Endometrial microvascular endothelial cells (primary cell): Measurements from ENCODE around the gene DVL1. TPM values are rescaled to one million over a fixed set of nuclear protein-coding genes. Genes with fewer than 3 reads are reported as not detected.

Experiments
- in situ Hi-C: cut with HindIII; loops from 2 replicates; pipeline ENCODE4 v1.10.0; 2017; ENCODE audit warnings: low sequenced_read_pairs, low pct_unique_long_range_greater_than_20kb; ENCODE audit errors: inconsistent ontology term
- total RNA-seq: library from RNA; depleted of rRNA; stranded (reverse); fragments of >200 nt; gene quantifications from one replicate; pipeline ENCODE4 v1.2.3, GENCODE V29; 2015; ENCODE audit errors: inconsistent ontology term

Gene DVL1
- total RNA-seq, 1 donor from 2014 or later = 41.8 TPM

DNA sequence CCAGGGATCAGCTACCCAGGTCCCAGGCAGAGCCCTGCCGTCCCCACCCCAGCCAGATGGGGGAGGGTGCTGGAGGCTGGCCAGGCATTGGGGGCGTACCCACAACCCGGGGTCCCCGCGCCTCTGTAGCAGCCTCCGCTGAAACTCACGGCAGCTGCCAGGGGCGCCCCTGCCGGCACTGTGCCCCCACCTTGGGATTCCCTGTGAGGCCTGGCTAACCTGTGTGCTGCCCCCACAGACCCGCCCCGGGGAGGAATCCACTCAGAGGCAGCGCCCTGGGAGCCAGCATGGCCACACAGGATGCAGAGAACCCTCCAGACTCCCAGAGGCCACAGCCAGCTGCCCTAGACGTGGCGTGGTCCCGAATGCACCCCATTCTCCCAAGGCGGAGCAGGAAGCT is 3.8 kb downstream of the DVL1 start:
- in situ Hi-C loops = no loop called here

DNA sequence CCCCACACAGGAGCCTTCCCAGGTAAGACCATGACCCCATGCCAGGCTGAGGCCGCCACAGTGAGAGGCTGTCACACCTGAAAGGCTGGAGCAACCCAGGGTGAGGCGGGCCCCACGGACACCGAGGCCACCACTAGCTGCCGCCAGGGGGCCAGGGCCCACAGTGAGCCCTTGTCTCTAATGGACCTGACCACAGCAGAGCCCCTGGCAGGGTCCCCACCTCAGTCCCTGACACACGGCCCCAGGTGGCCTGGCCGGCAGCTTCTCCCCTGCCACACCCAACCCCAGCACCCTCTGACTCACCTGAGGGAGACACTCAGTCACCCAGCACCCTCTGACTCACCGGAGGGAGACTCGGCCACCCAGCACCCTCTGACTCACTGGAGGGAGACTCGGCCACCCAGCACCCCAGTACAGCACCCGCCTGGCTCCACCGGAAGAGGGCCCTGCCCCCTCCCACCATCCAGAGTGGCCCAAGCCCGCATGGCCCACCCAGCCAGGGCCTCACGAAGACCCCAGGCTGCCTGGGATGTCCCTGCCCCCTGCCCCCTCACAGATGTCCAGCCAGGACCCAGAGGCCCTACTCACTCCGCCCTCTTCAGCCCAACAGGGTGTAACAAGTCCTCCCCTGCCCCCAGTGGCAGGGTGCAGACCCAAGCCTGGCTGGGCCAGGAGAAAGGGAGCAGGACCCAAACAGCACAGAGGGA is 4.4 kb downstream of the DVL1 start:
- in situ Hi-C loops = no loop called here

DNA sequence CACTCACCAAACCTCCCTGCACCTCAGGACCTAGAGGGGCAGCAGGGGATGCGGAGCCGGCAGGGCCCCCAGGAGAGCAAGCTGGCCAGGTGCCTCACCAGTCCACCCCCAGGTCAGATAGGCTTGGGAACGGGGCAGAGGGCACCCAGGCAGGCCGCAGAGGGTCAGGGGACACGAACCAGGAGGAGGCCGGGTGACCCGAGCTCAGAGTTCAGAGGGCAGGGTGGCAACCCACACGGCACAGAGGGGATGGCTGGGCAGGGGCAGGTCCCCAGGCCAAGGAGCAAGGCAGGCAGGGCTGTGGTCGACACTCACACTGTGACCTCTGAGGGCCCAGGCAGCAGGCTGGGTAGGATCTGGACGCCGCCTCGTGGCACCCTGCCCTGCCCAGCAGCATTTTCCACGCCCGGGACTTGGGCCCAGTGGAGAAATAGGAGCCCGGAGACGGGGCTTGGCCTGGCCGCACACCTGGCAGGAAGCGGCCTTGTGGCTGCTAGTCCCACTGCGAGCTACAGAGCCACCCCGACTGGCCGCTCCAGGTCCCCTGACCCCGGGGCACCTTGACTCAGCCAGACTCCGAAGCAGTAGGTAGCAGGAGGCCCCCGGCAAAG is 5.3 kb downstream of the DVL1 start:
- in situ Hi-C loops = no loop called here

DNA sequence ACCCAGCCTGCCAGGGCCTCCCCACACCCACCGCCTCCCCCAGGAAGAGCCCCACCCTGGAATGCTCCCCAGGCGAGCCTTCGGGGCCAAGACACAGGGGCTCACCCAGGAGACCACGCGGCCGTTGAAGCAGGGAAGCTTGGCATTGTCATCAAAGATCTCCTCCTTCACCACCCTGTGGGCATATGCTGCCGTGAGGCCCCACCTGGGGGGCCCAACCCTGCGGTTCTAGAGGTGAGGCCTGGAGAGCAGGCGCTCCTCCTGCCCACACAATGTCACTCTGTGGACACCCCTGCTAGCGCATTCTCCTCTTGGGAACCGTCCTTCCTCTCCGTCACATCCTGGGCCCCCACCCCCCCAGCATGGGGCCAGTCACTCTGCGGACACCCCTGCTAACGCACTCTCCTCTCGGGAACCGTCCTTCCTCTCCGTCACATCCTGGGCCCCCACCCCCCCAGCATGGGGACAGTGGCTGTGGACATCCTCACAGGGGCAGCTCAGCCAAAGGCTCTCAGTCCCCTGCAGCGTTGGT is 6.6 kb downstream of the DVL1 start:
- in situ Hi-C loops = no loop called here

DNA sequence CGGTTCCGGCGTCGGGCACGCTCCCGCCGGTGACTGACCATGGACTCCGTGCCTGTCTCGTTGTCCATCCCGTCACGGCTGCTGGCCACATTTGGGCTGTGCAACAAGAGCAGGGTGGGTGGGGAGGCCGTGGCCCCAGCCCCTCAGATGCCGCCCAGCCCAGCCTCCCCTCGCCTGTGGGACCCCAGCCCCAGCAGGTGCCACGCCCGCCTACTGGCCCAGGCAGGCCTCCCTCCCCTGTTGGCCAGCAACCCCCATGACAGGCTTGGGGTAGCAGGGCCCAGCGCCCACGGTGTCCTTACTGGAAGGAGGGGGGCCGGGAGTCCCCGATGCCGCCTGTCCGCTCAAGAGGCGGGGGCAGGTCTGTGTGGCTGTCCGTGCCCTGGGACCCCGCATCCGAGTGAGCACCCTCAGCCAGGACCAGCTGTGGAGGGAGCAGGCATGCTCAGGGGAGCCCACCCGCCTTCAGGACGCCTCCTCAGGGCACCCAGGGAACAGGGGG is 7.1 kb downstream of the DVL1 start:
- in situ Hi-C loops = no loop called here

DNA sequence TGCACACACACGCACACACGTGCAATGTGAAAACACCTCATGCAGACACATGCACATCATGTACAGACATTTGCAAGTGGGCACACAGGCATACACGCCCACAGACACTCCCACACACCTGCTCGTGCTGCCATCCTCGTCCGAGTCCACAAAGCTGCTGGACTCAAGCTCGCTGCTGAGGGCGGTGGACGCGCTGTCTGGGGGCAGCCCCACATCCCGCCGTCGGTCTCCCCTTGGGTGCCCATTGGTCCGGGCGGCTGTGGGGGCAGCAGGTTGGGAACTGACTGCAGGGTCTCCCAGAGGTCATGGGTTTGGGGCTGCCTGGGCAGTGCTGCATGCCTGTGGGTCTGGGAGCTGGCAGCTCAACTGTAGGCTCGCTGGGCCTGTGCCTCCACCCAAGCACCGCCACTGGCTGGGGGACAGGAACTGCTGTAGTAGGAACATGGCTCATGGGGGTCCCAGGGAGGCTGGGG is 7.6 kb downstream of the DVL1 start:
- in situ Hi-C loops = no loop called here

DNA sequence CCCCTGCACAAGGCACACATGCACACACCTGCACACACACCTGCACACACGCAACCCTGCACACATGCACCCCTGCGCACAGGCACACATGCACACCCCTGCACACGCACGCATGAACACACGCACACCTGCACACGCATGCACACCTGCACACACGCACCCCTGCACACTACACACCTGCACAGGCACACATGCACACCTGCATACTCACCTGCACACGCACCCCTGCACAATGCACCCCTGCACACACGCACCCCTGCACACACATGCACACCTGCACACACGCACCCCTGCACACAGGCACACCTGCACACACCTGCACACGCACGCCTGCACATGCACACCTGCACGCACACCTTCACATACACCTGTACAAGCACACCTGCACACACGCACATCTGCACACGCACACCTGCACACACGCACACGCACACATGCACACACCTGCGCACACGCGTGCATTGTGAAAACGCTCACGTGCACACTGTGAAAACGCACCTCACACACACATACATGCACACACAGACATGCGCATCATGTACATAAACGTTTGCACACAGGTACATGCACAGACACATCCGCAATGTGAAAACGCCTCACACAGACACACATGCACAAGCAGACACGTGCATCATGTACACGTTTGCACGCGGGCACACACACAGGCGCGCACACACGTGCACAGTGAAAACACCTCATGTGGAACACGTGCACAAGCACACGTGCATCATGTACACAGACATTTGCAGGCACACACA is 8.2 kb downstream of the DVL1 start:
- in situ Hi-C loops = no loop called here

DNA sequence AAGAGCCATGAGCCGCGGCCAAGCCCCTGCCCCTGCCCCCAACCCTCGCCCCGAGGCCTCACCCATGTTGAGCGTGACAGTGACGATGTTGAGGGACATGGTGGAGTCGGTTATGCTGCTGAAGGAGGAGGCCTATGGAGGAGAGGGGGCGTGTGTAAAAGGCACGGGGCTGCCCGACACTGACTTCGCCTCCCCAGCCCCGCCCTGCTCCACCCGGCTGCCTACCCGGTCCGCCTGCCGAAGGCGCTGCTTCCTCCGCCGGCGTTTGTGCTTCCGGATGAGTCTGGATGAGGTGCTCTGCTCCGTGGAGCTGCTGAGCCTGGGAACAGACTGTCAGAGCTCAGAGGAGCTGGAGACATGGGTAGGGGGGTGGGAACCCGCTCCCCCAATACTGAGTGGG is 9.0 kb downstream of the DVL1 start:
- in situ Hi-C loops = no loop called here

DNA sequence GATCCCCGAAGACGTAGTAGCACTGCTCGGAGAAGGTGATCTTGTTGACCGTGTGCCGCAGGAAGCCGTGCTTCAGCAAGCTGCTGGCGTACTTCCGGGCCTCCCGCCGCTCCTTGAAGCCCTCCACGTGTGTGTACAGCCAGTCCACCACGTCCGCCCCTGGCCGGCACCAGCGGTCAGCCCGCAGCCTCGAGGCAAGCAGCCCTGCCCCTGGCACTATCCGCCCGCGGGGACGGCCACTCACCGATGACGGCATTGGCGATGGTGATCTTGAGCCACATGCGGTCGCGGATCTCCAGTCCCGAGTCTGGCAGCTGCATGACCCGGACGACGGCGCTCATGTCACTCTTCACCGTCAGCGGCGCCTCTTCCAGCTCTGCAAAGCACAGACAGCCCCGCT is 10.9 kb downstream of the DVL1 start:
- in situ Hi-C loops = no loop called here

DNA sequence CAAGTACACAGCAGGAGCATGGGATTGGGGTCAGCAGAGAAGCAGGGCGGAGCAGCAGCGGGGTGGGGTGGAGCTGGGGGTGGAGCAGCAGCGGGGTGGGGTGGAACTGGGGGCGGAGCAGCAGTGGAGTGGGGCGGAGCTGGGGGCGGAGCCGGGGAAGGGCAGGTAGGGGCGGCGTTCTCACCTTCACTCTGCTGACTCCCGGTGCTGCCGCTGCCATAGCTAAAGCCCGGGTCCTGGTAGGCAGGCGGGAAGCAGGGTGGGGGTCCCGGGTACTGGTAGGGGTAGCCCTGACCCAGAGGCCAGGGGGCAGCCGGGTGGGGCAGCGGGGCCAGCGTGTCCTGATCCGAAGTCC is 11.4 kb downstream of the DVL1 start:
- in situ Hi-C loops = no loop called here

DNA sequence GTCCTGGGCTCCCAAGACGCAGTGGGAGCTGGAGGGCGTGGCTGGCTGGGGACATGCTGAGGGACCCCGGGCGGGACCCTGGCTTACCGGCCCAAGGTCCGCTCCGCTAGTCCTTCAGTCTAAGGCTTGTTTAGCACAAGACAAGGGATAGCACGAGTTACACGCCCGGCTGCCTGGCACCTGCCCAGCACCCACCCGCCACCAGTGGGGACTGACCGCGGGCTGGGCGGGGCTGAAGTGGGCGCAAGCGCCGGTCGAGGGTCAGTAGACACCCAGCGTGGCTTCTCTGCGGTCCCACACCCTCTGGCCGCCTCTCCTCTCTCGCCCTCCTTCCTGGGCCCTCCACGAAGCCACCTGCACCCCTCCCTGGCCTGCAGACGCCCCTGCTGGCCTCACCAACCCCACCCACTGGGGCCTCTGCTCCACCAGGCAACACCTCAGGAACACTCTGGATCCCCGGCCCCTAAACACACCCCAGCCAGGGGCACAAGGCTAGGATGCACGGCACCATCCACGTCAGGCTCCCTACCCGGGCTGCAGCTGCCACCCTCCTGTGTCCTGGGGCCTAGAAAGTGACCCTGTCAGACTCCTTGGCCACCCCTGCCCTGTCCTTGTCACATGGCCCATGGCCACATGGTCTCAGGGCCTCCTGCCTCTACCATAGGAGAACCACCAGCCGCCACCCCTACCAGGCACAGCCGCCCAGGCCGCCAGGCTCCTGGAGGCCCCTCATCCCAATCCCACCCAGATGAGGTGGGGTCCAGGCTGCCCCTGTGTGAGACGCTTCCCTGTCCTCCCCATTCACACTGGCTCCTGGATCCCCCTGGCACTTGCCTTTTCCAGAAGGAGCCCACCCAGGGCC is 12.1 kb downstream of the DVL1 start:
- in situ Hi-C loops = no loop called here

DNA sequence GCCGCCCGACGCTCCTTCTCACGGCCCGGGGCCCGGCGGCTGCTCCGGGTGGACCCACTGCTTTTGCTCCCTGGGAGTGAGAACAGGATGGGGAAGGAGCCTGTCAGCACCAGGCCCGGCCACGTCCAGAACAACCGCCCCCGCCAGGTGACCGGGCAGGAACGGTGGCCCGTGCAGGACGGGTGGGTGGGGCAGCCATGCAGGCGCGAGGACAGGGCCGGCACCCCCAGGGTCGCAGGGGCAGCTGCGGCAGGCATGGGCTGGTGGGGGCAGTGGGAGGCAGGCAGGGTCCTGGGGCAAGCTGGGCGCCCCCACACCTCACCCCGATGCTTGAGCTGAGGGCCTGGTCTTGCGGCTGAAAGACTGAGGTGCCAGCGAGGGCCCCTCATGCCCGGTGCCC is 12.8 kb downstream of the DVL1 start:
- in situ Hi-C loops = no loop called here

DNA sequence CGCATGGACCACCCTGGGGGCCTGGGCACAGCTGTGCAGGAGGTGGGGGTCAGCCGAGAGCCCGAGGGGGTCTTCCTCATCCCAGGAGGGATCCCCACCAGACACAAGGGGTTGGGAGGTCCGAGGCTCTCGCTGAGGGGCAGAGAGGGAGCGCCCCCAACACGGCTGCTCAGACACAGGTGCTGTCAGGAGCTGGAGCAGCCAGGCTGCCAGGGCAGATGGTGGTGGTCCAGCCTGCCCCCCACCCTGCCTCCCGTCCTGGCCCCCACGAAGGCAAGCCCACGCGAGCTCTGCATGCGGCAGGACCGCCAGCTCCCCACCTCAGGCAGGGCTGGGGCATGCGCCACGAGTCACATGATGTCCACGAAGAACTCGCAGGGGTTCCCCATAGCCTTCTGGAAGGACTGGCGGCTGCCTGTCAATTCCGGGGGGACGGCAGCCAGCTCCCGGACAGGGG is 13.4 kb downstream of the DVL1 start:
- in situ Hi-C loops = no loop called here

DNA sequence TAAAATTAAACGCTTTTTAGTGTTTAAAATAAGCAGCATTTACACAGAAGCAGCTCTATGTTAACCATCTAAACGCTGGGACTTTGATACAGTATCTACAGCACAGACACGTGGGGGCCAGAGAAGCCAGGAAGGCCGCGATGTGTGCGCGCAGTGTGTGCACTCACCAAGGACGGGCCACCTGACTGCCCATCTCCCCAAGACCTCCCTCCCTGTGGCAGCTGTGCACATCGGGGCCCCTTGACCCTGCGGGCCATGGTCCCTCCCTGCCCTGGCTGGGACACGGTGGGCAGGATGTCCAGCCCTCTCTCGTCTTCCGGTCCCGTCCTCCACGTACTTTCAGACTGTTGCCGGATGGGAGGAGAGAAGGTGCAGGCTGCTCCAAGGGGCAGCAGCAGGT is 13.9 kb downstream of the DVL1 start:
- in situ Hi-C loops = no loop called here

DNA sequence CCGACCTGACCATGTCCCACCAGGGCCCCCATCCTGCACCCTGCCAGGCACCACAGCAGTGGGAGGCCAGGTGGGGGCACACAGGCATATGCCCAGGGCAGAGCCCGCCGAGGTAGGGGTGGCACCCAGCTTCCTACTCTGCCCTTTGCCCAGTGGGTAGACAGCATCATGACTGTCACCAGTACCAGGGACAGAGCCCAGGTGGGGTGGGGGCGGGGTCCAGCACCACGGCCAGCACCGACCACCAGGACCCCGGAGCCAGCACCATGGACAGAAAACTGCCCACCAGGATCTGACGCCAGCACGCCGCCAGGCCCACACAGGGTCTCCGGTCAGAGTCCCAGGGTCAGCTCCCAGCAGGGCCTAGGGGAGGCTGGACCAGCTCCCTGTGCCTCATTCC is 14.4 kb downstream of the DVL1 start:
- in situ Hi-C loops = no loop called here

DNA sequence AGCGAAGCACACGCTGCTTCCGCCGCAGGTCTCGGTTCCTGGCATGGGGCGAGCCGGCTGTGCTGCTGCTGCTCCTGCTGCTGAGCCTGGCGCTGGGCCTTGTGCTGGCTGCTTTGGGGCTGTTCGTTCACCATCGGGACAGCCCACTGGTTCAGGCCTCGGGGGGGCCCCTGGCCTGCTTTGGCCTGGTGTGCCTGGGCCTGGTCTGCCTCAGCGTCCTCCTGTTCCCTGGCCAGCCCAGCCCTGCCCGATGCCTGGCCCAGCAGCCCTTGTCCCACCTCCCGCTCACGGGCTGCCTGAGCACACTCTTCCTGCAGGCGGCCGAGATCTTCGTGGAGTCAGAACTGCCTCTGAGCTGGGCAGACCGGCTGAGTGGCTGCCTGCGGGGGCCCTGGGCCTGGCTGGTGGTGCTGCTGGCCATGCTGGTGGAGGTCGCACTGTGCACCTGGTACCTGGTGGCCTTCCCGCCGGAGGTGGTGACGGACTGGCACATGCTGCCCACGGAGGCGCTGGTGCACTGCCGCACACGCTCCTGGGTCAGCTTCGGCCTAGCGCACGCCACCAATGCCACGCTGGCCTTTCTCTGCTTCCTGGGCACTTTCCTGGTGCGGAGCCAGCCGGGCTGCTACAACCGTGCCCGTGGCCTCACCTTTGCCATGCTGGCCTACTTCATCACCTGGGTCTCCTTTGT is 15.5 kb downstream of the DVL1 start:
- in situ Hi-C loops = no loop called here

DNA sequence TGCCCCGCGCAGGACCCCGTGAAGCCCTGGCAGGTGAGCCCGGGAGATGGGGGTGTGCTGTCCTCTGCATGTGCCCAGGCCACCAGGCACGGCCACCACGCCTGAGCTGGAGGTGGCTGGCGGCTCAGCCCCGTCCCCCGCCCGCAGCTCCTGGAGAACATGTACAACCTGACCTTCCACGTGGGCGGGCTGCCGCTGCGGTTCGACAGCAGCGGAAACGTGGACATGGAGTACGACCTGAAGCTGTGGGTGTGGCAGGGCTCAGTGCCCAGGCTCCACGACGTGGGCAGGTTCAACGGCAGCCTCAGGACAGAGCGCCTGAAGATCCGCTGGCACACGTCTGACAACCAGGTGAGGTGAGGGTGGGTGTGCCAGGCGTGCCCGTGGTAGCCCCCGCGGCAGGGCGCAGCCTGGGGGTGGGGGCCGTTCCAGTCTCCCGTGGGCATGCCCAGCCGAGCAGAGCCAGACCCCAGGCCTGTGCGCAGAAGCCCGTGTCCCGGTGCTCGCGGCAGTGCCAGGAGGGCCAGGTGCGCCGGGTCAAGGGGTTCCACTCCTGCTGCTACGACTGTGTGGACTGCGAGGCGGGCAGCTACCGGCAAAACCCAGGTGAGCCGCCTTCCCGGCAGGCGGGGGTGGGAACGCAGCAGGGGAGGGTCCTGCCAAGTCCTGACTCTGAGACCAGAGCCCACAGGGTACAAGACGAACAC is 16.3 kb downstream of the DVL1 start:
- in situ Hi-C loops = no loop called here
